Fibroblast of gingiva (primary cell): ENCODE results near the gene HEG1.

ENCODE experiments used
- DNase-seq: peaks from one replicate; pipeline ENCODE4 v3.0.0-alpha.2; 2011; ENCODE audit warnings: low read depth

The HEG1 gene, protein sequence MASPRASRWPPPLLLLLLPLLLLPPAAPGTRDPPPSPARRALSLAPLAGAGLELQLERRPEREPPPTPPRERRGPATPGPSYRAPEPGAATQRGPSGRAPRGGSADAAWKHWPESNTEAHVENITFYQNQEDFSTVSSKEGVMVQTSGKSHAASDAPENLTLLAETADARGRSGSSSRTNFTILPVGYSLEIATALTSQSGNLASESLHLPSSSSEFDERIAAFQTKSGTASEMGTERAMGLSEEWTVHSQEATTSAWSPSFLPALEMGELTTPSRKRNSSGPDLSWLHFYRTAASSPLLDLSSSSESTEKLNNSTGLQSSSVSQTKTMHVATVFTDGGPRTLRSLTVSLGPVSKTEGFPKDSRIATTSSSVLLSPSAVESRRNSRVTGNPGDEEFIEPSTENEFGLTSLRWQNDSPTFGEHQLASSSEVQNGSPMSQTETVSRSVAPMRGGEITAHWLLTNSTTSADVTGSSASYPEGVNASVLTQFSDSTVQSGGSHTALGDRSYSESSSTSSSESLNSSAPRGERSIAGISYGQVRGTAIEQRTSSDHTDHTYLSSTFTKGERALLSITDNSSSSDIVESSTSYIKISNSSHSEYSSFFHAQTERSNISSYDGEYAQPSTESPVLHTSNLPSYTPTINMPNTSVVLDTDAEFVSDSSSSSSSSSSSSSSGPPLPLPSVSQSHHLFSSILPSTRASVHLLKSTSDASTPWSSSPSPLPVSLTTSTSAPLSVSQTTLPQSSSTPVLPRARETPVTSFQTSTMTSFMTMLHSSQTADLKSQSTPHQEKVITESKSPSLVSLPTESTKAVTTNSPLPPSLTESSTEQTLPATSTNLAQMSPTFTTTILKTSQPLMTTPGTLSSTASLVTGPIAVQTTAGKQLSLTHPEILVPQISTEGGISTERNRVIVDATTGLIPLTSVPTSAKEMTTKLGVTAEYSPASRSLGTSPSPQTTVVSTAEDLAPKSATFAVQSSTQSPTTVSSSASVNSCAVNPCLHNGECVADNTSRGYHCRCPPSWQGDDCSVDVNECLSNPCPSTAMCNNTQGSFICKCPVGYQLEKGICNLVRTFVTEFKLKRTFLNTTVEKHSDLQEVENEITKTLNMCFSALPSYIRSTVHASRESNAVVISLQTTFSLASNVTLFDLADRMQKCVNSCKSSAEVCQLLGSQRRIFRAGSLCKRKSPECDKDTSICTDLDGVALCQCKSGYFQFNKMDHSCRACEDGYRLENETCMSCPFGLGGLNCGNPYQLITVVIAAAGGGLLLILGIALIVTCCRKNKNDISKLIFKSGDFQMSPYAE (N-terminal part only)

GRCh38 chr3:125055913-125056745 lies at the start of gene HEG1:
TSS of gene HEG1 (minus strand) at chr3:125055997. CDS start at chr3:125055890, 107 bp downstream.
- DNase-seq: peak; percentile 89

DNA sequence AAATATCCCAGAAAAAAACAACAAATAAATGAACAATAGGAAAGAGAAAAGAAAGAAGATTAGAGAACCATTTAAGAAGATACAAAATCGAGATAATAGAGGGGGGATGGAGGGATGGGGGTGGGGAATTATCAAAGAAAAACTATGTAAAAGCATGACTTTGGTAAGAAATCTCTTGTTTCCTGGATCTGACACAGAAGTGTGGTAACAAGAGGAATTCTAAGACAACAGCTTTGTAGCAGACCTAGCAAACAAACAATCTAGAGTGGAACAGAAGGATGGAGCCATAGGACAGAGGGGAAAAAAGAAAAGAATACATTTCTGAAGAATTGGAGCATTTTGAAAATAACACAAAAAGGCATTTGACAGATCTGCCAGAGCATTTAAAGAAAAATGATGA lies 49.3 kb upstream of the HEG1 start:
- no peak for DNase-seq

- no peak for DNase-seq
Observed at GRCh38 chr3:125104639-125105038, 48.8 kb upstream of the HEG1 start.

DNA sequence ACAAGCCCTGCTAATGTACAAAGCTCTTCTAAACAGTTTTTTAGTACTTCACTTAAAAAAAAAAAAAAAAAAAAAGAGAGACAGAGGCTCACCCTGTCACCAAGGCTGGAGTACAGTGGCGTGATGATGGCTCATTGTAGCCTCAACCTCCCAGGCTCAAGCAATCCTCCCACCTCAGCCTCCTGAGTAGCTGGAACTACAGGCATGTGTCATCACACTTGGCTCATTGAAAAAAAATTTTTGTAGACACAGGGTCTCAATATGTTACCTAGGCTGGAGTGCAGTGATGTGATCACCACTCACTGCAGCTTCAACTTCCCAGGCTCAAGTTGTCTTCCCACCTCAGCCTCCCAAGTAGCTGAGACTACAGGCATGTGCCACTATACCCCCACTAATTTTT lies 47.6 kb upstream of the HEG1 start:
- DNase-seq: no peak

DNA sequence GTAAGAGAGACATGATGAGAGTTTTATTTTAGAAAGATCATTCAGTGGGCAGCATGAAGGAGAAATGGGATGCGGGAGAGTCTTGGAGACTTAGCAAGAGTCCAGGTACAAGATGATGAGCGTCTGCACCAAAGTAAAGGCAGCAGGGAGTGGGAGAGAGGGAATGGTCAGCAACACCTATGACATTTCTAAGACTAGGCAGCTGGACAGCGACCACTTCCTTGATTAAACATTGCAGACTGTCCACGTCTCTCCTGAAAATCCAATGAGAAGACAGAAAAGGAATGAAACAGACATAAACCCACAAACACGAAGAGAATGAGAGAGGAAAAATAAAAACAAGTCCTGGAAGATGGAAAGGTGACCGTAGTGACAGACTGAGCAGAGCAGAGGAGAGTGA lies 46.7 kb upstream of the HEG1 start:
- no peak for DNase-seq

DNA sequence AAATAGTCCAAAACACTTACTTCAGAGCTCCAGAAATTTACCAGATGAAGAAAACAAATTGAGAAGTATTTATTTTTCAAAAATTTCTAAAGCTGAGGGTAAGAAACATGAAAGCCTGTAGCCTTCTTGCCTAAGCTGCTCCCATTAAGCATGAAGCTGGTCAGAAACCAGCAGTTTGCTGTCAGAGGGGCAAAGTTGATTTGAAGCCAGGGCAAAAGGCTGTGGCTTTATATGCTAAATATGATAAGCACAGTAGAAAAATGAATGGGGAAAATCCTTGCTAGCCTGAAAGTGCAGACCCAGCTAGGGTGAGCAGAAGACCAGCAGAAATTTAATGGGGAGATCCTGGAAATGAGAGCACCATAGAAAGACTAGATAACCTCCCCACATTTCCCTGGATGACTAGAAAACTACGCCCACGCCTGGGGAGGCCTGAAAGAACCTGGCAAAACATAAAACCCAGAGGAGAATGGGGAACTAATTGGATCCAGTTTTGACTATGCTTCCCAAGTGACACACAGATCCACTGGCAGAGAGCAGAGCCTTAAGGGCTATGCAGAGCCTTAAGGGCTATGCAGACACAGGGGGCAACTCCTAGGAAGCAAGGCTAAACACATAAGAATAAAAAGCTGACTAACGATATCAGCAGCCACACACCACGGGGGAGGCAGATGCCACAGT lies 43.0 kb upstream of the HEG1 start:
- peak; percentile 43 for DNase-seq

DNA sequence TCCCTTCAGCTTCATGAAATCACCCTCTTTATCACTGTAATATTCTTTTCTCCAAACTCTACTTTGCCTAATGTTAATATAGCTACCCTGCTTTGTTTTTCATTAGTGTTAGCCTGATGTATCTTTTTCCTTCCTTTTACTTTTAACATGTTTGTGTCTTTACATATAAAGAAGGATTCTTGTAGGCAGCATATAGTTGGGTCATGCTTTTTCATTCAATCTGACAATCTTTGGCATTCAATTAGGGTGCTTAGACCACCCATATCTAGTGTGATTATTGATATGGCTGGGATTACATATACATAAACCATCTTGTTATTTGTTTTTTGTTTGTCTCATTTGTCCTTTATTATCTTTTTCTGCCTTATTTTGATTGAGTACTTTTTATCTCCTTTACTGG lies 34.9 kb upstream of the HEG1 start:
- no peak for DNase-seq

GRCh38 chr3:125087768-125088391 lies 32.1 kb upstream of the HEG1 start:
- peak; percentile 56 for DNase-seq

DNA sequence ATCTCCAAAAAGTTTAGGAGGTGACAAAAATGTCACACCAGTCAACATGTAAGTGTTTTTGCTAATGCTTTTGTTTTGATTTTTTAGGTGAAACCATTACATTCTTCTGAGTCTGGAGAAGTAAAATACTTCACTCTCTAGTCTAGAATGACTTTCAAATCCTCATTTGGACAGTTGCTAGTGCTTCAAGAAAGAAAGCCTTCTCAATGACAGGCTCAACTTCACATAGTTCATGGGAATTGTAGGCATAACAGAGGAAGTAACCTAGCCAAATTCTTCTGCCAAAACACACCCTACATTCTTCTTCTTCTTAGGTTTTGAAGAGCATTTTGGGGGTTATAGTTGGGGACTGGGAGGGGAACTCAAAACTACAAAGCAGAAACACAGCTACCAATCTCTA lies 29.4 kb upstream of the HEG1 start:
- no peak for DNase-seq

DNA sequence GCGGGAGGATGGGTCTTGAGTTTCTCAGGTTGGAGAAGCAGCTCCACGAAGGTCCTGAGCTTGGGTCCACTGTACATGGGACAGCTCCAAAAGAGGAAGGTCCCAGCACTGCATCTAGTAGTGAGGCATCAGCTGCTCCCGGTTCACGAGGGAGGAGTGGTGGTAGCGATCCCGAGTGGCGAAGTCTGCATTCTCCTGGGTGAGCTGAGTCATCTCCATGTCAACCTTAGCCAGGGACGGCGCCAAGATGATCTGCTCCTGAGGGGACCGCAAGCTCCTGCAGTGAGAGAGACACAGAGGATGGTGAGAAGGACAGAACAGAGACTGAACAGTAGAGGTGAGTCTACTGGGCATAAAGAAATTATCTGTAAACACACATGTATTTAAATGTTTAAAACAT lies 28.0 kb upstream of the HEG1 start:
- no peak for DNase-seq

DNA sequence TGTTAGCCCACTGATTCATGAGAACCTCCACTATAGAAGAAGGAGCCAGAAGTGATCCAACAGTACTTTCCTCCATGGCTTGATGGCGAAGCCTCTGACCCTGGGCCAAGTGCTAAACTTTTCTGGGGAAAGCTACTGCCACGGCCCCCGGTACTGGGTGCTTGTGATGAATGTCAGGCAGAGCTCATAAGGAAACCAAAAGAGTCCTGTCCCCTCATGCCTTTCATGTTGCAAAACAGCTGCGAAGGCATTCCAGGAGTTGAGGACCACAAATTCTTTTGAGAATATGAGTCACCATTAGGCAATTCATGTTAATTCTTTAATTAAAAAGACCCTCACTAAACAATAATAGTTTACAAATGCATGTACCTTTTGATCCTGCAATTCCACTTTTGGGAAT lies 26.5 kb upstream of the HEG1 start:
- DNase-seq: peak; percentile 49

GRCh38 chr3:125080077-125080476 lies 24.3 kb upstream of the HEG1 start:
- no peak for DNase-seq

DNA sequence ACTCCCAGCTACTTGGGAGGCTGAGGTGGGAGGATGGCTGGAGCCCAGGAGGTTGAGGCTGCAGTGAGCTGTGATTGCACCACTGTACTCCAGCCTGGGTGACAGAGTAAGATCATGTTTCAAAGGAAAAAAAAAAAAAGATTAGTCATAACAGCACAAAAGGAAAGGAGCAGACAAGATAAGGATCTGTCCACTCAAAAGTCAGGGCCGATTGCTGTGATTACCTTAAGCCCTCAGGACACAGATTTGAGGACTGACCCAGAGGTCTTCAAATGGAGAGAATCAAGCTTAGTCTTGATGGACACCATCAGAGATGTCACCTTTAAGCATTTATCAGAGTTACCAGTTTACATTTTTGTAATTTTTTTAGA lies 23.9 kb upstream of the HEG1 start:
- DNase-seq: no peak

- DNase-seq: no peak
Observed at GRCh38 chr3:125078951-125079674, 23.3 kb upstream of the HEG1 start.

- DNase-seq: no peak
Observed at GRCh38 chr3:125077864-125078263, 22.1 kb upstream of the HEG1 start.

GRCh38 chr3:125076464-125076863 lies 20.7 kb upstream of the HEG1 start:
- DNase-seq: no peak

DNA sequence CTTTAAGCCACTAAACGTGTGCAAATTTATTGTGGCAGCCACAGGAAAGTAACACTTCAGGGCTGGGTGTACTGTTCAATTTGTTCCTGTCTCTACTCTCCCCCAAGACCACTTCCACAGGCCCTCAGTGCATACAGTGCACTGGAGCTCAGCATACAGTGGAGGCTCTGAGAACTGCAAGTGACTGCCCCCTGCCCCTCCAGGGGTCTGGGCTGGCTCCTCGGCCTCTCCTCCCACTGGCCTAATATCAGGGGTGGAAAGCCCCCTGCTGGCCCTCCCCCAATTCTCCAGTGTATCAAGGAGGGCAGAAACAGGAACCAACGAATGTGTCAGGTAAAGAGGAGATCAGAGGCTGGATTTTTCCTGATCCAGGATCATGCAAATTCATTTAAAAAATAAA lies 19.9 kb upstream of the HEG1 start:
- no peak for DNase-seq

DNA sequence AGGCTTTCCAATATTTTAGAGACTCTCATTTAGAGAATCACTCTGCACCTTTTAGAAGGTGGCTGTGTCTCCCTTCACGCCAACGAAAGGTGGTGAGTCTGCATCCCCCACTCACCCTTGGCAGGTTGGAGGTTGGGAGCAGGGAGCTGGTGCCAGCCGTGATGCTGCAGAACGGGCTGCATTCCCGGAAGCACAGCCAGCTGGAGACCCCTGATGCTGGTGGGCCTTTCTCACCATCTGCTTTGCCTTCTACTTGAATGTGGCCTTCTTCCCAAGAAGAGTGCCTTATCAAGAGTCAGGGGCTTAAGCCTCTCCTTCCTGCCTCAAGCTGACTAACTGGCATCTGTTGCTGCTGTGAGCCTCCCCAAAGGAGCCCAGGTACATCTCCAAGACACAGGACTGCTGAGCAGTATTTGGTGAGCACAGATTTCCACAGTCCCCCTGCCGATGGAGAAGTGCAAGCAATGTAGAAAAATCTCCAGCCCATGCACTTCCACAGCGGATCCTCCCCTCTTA lies 17.7 kb upstream of the HEG1 start:
- no peak for DNase-seq

GRCh38 chr3:125072749-125073389 lies 17.1 kb upstream of the HEG1 start:
- no peak for DNase-seq
